GM12892 (cell line): Measurements from ENCODE around the gene HOXB13.

Source experiments
- POLR2A ChIP-seq: IDR thresholded peaks from 2 replicates; pipeline ENCODE4 v1.6.1; 2011; ENCODE audit warnings: low read depth, low read length, control low read depth
- POLR2AphosphoS5 ChIP-seq: IDR thresholded peaks from 2 replicates; pipeline ENCODE4 v1.6.1; 2011; ENCODE audit warnings: low read depth, low read length, control low read depth

DNA sequence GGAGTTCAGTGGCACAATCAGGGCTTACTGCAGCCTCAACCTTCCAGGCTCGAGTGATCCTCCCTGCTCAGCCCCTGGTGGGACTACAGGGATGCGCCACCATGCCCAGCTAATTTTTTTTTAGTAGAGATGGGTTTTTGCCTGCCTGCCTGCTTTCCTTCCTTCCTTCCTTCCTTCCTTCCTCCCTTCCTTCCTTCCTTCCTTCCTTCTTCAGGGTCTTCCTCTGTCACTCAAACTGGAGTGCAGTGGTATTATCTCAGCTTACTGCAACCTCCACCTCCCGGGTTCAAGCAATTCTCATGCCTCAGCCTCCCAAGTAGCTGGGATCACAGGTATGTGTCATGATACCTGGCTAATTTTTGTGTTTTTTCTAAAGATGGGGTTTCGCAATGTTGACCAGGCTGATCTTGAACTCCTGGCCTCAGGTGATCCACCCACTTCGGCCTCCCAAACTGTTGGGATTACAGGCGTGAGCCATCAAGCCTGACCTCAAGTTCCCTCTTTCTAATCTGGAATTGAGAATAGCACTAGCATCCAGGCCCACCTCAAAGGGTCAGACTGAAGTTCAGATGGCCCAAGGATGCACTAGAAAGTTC, 51.5 kb downstream of the HOXB13 start:
- no peak for TF ChIP-seq POLR2AphosphoS5
- no peak for TF ChIP-seq POLR2A
